Measurements from ENCODE around the gene SNAP29. TPM values are rescaled to one million over a fixed set of nuclear protein-coding genes. Genes with fewer than 3 reads are reported as not detected.
"Not testable (repeated sequence)": the region's sequence is repeated elsewhere in the genome, so short reads cannot be mapped to it uniquely, and the experiment has no call there.

The SNAP29 gene
- total and polyA plus RNA-seq, 2 experiments from 2014 or later: 8.2 to 22.9 TPM

DNA sequence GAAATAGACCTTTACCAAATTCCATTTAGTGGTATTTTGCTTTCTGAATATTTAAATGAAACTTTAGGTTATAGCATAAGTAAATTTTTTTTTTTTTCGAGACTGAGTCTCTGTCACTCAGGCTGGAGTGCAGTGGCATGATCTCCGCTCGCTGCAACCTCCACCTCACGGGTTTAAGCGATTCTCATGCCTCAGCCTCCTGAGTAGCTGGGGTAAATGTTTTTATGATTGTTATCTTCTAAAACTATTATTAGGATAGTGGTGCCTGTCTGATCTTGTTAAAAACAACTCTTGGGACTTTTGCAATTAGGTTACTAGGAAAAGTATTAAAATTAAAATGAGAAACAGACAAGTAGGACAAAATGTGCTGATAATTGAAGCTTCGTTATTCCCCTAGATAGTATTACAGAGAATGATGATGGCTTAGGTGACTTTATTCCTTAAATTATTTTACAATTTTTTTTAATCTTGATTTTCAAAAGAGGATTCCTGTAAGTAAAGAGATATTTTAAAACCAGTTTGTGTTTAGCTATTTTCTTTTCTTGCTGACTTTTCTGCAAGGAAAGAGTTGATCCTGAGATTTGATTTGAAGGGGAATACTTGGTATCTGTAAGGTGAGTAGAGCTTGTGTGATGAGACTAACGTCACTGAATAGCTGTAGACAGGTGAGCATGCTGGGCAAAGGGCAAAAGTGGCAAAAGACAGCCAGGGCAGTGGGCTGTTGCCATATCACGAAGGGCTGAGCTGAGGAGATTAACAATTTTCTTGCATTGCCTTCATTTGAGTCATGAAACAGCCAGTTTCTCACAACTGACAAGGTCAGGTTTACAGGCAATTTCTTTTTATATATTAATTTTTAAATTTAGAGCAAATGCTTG lies 79.2 kb downstream of the SNAP29 start (continued):
- TF ChIP-seq, protein P1, sequence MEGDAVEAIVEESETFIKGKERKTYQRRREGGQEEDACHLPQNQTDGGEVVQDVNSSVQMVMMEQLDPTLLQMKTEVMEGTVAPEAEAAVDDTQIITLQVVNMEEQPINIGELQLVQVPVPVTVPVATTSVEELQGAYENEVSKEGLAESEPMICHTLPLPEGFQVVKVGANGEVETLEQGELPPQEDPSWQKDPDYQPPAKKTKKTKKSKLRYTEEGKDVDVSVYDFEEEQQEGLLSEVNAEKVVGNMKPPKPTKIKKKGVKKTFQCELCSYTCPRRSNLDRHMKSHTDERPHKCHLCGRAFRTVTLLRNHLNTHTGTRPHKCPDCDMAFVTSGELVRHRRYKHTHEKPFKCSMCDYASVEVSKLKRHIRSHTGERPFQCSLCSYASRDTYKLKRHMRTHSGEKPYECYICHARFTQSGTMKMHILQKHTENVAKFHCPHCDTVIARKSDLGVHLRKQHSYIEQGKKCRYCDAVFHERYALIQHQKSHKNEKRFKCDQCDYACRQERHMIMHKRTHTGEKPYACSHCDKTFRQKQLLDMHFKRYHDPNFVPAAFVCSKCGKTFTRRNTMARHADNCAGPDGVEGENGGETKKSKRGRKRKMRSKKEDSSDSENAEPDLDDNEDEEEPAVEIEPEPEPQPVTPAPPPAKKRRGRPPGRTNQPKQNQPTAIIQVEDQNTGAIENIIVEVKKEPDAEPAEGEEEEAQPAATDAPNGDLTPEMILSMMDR (conservative IDR thresholded peaks at IDR 0.05; ENCODE audit: low read depth in 2 of 2): no peak
- TF ChIP-seq ZNF114 (CRISPR knock-in tag; IDR thresholded peaks at IDR 0.05): no peak
- no peak for TF ChIP-seq CREB1 (CRISPR knock-in tag; IDR thresholded peaks at IDR 0.05; ENCODE audit: low read depth)
- no peak for TF ChIP-seq EZH2 (IDR thresholded peaks at IDR 0.05; ENCODE audit: low read depth, unreplicated experiment)
- TF ChIP-seq, protein P2, sequence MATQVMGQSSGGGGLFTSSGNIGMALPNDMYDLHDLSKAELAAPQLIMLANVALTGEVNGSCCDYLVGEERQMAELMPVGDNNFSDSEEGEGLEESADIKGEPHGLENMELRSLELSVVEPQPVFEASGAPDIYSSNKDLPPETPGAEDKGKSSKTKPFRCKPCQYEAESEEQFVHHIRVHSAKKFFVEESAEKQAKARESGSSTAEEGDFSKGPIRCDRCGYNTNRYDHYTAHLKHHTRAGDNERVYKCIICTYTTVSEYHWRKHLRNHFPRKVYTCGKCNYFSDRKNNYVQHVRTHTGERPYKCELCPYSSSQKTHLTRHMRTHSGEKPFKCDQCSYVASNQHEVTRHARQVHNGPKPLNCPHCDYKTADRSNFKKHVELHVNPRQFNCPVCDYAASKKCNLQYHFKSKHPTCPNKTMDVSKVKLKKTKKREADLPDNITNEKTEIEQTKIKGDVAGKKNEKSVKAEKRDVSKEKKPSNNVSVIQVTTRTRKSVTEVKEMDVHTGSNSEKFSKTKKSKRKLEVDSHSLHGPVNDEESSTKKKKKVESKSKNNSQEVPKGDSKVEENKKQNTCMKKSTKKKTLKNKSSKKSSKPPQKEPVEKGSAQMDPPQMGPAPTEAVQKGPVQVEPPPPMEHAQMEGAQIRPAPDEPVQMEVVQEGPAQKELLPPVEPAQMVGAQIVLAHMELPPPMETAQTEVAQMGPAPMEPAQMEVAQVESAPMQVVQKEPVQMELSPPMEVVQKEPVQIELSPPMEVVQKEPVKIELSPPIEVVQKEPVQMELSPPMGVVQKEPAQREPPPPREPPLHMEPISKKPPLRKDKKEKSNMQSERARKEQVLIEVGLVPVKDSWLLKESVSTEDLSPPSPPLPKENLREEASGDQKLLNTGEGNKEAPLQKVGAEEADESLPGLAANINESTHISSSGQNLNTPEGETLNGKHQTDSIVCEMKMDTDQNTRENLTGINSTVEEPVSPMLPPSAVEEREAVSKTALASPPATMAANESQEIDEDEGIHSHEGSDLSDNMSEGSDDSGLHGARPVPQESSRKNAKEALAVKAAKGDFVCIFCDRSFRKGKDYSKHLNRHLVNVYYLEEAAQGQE (IDR thresholded peaks at IDR 0.05; ENCODE audit: unreplicated experiment): no peak
- no peak for TF ChIP-seq STAT1 (IDR thresholded peaks at IDR 0.05; ENCODE audit: unreplicated experiment)

DNA sequence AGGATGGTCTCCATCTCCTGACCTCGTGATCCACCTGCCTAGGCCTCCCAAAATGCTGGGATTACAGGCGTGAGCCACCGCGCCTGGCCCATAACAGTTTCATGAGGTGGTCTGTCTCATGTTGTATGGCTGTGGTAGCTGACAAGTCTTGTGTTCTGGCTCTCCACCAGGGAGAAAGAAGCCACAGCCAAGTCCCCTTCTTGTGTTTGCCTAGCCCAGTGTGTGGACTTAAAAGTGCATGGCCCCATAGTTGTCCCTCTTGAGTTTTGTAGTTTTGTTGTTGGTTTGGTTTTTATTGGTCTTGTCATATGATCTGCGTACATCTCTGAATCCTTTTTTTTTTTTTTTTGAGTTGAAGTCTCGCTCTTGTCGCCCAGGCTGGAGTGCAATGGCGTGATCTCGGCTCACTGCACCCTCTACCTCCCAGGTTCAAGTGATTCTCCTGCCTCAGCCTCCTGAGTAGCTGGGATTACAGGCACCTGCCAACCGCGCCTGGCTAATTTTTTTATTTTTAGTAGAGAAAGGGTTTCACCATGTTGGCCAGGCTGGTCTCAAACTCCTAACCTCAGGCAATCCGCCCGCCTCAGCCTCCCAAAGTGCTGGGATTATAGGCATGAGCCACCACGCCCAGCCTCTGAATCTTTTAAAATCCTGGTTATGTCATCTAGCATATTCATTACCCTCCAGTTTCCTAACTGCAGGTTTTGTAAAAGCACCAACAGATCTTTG lies 80.8 kb downstream of the SNAP29 start:
- not testable (repeated sequence) for H3K27ac Mint-ChIP-seq; H3K4me3 ChIP-seq; H3K4me2 ChIP-seq; H3K9me2 ChIP-seq (ENCODE audit: insufficient read depth); H3F3A ChIP-seq (replicated peaks; ENCODE audit: low read depth); H3K27me3 Mint-ChIP-seq (ENCODE audit: insufficient read depth, low read depth, poor library complexity); H3K27ac ChIP-seq (ENCODE audit: low read depth); H2AFZ ChIP-seq; H3K9me3 Mint-ChIP-seq; H3K27me3 ChIP-seq (ENCODE audit: insufficient read depth); H3K4me3 Mint-ChIP-seq; ATAC-seq; DNase-seq (ENCODE audit: low spot score)
- H3K36me3 ChIP-seq (ENCODE audit: insufficient read depth): peaks cover 12% of the 10 kb centered on the region
- peaks cover 93% of the 10 kb centered on the region for H4K20me1 ChIP-seq (replicated peaks; ENCODE audit: insufficient read depth)
- Mint-ChIP-seq H3K36me3 (ENCODE audit: low read depth) (peaks cover 40% of the 10 kb centered on the region), H3K4me1 (peaks cover 10% of the 10 kb centered on the region; the same call in 2 of the 3 replicates)
- H3K4me1 ChIP-seq (ENCODE audit: insufficient read depth): peaks cover 20% of the 10 kb centered on the region
- peaks cover 100% of the 10 kb centered on the region for H3K79me2 ChIP-seq (replicated peaks; ENCODE audit: insufficient read depth)

All from GM23338 (cell line).